ENCODE data around the gene ELL2.

ELL2 gene

GRCh38 chr5:95940758-95941682, 20.6 kb downstream of the ELL2 start:
- H3K4me3 ChIP-seq (ENCODE audit: low read depth, low read length): no peak overlapping the region
- no peak for TF ChIP-seq CTCF (IDR thresholded peaks at IDR 0.05; ENCODE audit: control insufficient read depth, extremely low read depth, insufficient read depth)
- no peak for DNase-seq (ENCODE audit: low read depth)

- TF ChIP-seq CTCF (IDR thresholded peaks at IDR 0.05; ENCODE audit: control insufficient read depth, extremely low read depth, insufficient read depth): no peak
- no peak for DNase-seq (ENCODE audit: low read depth)
- no peak overlapping the region for H3K4me3 ChIP-seq (ENCODE audit: low read depth, low read length)
These were observed 22.2 kb downstream of the ELL2 start for GRCh38 chr5:95939465-95939864.

GRCh38 chr5:95938766-95939165, 22.9 kb downstream of the ELL2 start:
- no peak overlapping the region for H3K4me3 ChIP-seq (ENCODE audit: low read depth, low read length)
- no peak for DNase-seq (ENCODE audit: low read depth)
- no peak for TF ChIP-seq CTCF (IDR thresholded peaks at IDR 0.05; ENCODE audit: control insufficient read depth, extremely low read depth, insufficient read depth)

GRCh38 chr5:95938347-95938746, 23.3 kb downstream of the ELL2 start:
- DNase-seq (ENCODE audit: low read depth): no peak
- no peak for TF ChIP-seq CTCF (IDR thresholded peaks at IDR 0.05; ENCODE audit: control insufficient read depth, extremely low read depth, insufficient read depth)
- H3K4me3 ChIP-seq (ENCODE audit: low read depth, low read length): no peak overlapping the region

GRCh38 chr5:95937607-95938152, 24.0 kb downstream of the ELL2 start:
- TF ChIP-seq CTCF (IDR thresholded peaks at IDR 0.05; ENCODE audit: control insufficient read depth, extremely low read depth, insufficient read depth): no peak
- H3K4me3 ChIP-seq (ENCODE audit: low read depth, low read length): no peak overlapping the region
- no peak for DNase-seq (ENCODE audit: low read depth)

- no peak for TF ChIP-seq CTCF (IDR thresholded peaks at IDR 0.05; ENCODE audit: control insufficient read depth, extremely low read depth, insufficient read depth)
- DNase-seq (ENCODE audit: low read depth): no peak
- H3K4me3 ChIP-seq (ENCODE audit: low read depth, low read length): no peak overlapping the region
These were observed 24.7 kb downstream of the ELL2 start for GRCh38 chr5:95936812-95937397.

All from LNCaP clone FGC (cell line).